HFF-Myc (cell line): ENCODE results near the gene ESRRA.
"Not testable (repeated sequence)": the region's sequence is repeated elsewhere in the genome, so short reads cannot be mapped to it uniquely, and the experiment has no call there.

ENCODE experiments used
- DNase-seq: peaks from one replicate; pipeline ENCODE4 v3.0.0-alpha.2; 2011; ENCODE audit warnings: low read depth; ENCODE audit errors: extremely low read depth
- H3K4me3 ChIP-seq: replicated peaks from 2 replicates; pipeline ENCODE4 v1.5.1; 2011; ENCODE audit warnings: low read depth, mild to moderate bottlenecking, control low read depth, low read length
- CTCF ChIP-seq: IDR thresholded peaks from 2 replicates; pipeline ENCODE4 v1.5.1; 2012; ENCODE audit warnings: mild to moderate bottlenecking, low read depth, low read length, control low read depth; ENCODE audit errors: missing control alignments

Gene ESRRA

GRCh38 chr11:64322925-64323260, 17.6 kb downstream of the ESRRA start:
- TF ChIP-seq CTCF: no peak
- H3K4me3 ChIP-seq: no peak overlapping the region

GRCh38 chr11:64323373-64323772, 18.0 kb downstream of the ESRRA start:
- no peak overlapping the region for H3K4me3 ChIP-seq
- no peak for TF ChIP-seq CTCF
- no peak for DNase-seq

More at GRCh38 chr11:64322925-64323260, 17.6 kb downstream of the ESRRA start:
- no peak for DNase-seq

- DNase-seq, H3K4me3 ChIP-seq: not testable (repeated sequence)
These were observed 18.7 kb downstream of the ESRRA start for GRCh38 chr11:64323984-64324383.

- no peak for TF ChIP-seq CTCF
- DNase-seq: no peak
These were observed 19.6 kb downstream of the ESRRA start for GRCh38 chr11:64324692-64325469.

GRCh38 chr11:64327375-64327774, 22.1 kb downstream of the ESRRA start:
- no peak for DNase-seq
- TF ChIP-seq CTCF: no peak
- H3K4me3 ChIP-seq: no peak overlapping the region

More at GRCh38 chr11:64324692-64325469, 19.6 kb downstream of the ESRRA start:
- H3K4me3 ChIP-seq: no peak overlapping the region

- DNase-seq: no peak
- no peak overlapping the region for H3K4me3 ChIP-seq
- no peak for TF ChIP-seq CTCF
These were observed 22.7 kb downstream of the ESRRA start for GRCh38 chr11:64327993-64328392.

- DNase-seq: no peak
- H3K4me3 ChIP-seq: no peak overlapping the region
- no peak for TF ChIP-seq CTCF
These were observed 25.6 kb downstream of the ESRRA start for GRCh38 chr11:64330888-64331287.
